HCT116 (cell line): ENCODE measurements around the gene GDAP1L1. TPM values are rescaled to one million over a fixed set of nuclear protein-coding genes. Genes with fewer than 3 reads are reported as not detected.

Experiments
- ATAC-seq: fragments of 200-7000 bp; cut with Tn5 transposase; 2 replicates; pipeline ENCODE4 v1.9.1; 2020; ENCODE audit warnings: mild to moderate bottlenecking, moderate library complexity
- BruUV-seq: library from RNA; stranded (reverse); fragments of 400-500 nt; replicated peaks from 2 replicates; lab custom pipeline; 2021; lab: Mats Ljungman, UMichigan
- CTCF ChIA-PET: fragments of 300-600 bp; sonication (Branson Sonifier 250); formaldehyde crosslinking; loops from one replicate; lab custom pipeline; 2021; ENCODE audit warnings: antibody characterized with exemption; lab: Charles Lee
- POLR2A ChIA-PET: fragments of 300-600, 350-600 bp; sonication (Branson Sonifier 250); formaldehyde crosslinking; loops from one replicate; lab custom pipeline; 2021; ENCODE audit warnings: antibody characterized with exemption; lab: Charles Lee
- RAD21 ChIA-PET, 2 experiments: fragments of 300-600 bp; sonication (Branson Sonifier 250); formaldehyde crosslinking; loops; one replicate each; lab custom pipeline; 2023; ENCODE audit warnings: low total read pairs in 2 of 2; ENCODE audit not compliant: uncharacterized antibody in 2 of 2, unreplicated experiment in 2 of 2, low non-redundant PET in 1 of 2; lab: Charles Lee
- DNase-seq: peaks from one replicate; pipeline ENCODE4 v3.0.0-alpha.2; 2010; ENCODE audit warnings: low read depth, low spot score
- H2AFZ ChIP-seq: fragments of 200-600 bp; shearing (Covaris generic), sonication (generic); 2 replicates; pipeline ENCODE4 v1.6.1; 2017; ENCODE audit warnings: low read depth, mixed run types, mixed read lengths, antibody characterized with exemption, low read length; ENCODE audit not compliant: poor library complexity, severe bottlenecking
- H3K27ac ChIP-seq: 2 replicates; pipeline ENCODE4 v1.5.1; 2012; ENCODE audit warnings: low read depth, low read length
- H3K27me3 ChIP-seq: fragments of 200-600 bp; sonication (generic); 2 replicates; pipeline ENCODE4 v1.6.1; 2016; ENCODE audit warnings: mixed run types, low read length, mixed read lengths; ENCODE audit not compliant: insufficient read depth
- H3K36me3 ChIP-seq, 2 experiments: fragments of 200-500 bp in 1 of 2; fragments of 200-600 bp in 1 of 2; sonication (Bioruptor generic) in 1 of 2; sonication (generic) in 1 of 2; 2 replicates each; pipeline versions ENCODE4 v1.5.1 to v1.6.1; 2014 to 2016; ENCODE audit warnings: low read length in 2 of 2, inconsistent platforms in 1 of 2, mixed read lengths in 1 of 2, mixed run types in 1 of 2; ENCODE audit not compliant: insufficient read depth in 2 of 2, control insufficient read depth in 1 of 2
- H3K4me1 ChIP-seq, 2 experiments: fragments of 200-600 bp in 1 of 2; sonication (generic) in 1 of 2; 2 replicates each; pipeline versions ENCODE4 v1.5.1 to v1.6.1; 2012 to 2017; ENCODE audit warnings: low read length in 2 of 2, inconsistent platforms in 1 of 2, mild to moderate bottlenecking in 1 of 2, mixed read lengths in 1 of 2, mixed run types in 1 of 2, moderate library complexity in 1 of 2; ENCODE audit not compliant: insufficient read depth in 2 of 2, control insufficient read depth in 1 of 2
- H3K4me2 ChIP-seq: fragments of 200-600 bp; sonication (generic); 2 replicates; pipeline ENCODE4 v1.6.1; 2017; ENCODE audit warnings: mixed run types, low read length, mixed read lengths
- H3K4me3 ChIP-seq, 2 experiments: fragments of 200-600 bp in 1 of 2; sonication (generic) in 1 of 2; replicated peaks in 1 of 2; 2 replicates each; pipeline ENCODE4 v1.5.1; 2011 to 2016; ENCODE audit warnings: low read length in 2 of 2, control low read depth in 1 of 2, low read depth in 1 of 2, mild to moderate bottlenecking in 1 of 2, mixed read lengths in 1 of 2, mixed run types in 1 of 2
- H3K79me2 ChIP-seq: fragments of 200-600 bp; sonication (generic); 2 replicates; pipeline ENCODE4 v1.6.1; 2017; ENCODE audit warnings: mild to moderate bottlenecking, mixed run types, low read length, moderate library complexity, mixed read lengths; ENCODE audit not compliant: insufficient read depth
- H3K9ac ChIP-seq: fragments of 200-600 bp; sonication (generic); 2 replicates; pipeline ENCODE4 v1.6.1; 2016; ENCODE audit warnings: low read length, mixed read lengths
- H3K9me2 ChIP-seq: fragments of 200-600 bp; sonication (generic), shearing (Covaris generic); 2 replicates; pipeline ENCODE4 v1.6.1; 2017; ENCODE audit warnings: mixed run types, mild to moderate bottlenecking, moderate library complexity; ENCODE audit not compliant: insufficient read depth
- H3K9me3 ChIP-seq, 2 experiments: fragments of 200-500 bp in 1 of 2; fragments of 200-600 bp in 1 of 2; sonication (Bioruptor generic) in 1 of 2; sonication (generic) in 1 of 2; 2 replicates each; pipeline ENCODE4 v1.6.1; 2014 to 2017; ENCODE audit warnings: low read length in 2 of 2, mixed read lengths in 2 of 2, inconsistent platforms in 1 of 2, low read depth in 1 of 2, mild to moderate bottlenecking in 1 of 2, mixed run types in 1 of 2, moderate library complexity in 1 of 2; ENCODE audit not compliant: control insufficient read depth in 1 of 2, insufficient read depth in 1 of 2
- H4K20me1 ChIP-seq: fragments of 200-600 bp; sonication (generic), shearing (Covaris generic); 2 replicates; pipeline ENCODE4 v1.6.1; 2017; ENCODE audit warnings: mixed run types, mild to moderate bottlenecking, moderate library complexity; ENCODE audit not compliant: insufficient read depth
- CBX3 ChIP-seq: IDR thresholded peaks from 2 replicates; pipeline ENCODE4 v1.6.1; 2012; ENCODE audit warnings: low read depth
- CEBPB ChIP-seq: IDR thresholded peaks from 2 replicates; pipeline ENCODE4 v1.6.1; 2012; ENCODE audit warnings: low read depth
- EGR1 ChIP-seq: IDR thresholded peaks from 2 replicates; pipeline ENCODE4 v1.6.1; 2012; ENCODE audit warnings: low read depth
- ELF1 ChIP-seq: IDR thresholded peaks from 2 replicates; pipeline ENCODE4 v1.6.1; 2012; ENCODE audit warnings: low read depth, borderline replicate concordance
- EZH2 ChIP-seq: fragments of 200-600 bp; sonication (generic); IDR thresholded peaks from 2 replicates; pipeline ENCODE4 v1.6.1; 2017; ENCODE audit warnings: antibody characterized with exemption, mixed run types
- POLR2A ChIP-seq: IDR thresholded peaks from 2 replicates; pipeline ENCODE4 v1.7.0; 2011; ENCODE audit warnings: borderline replicate concordance; ENCODE audit not compliant: insufficient read depth, insufficient read length; ENCODE audit errors: extremely low read depth
- RAD21 ChIP-seq: IDR thresholded peaks from 2 replicates; pipeline ENCODE4 v1.6.1; 2012; ENCODE audit warnings: low read depth, mild to moderate bottlenecking
- SIN3A ChIP-seq: IDR thresholded peaks from 2 replicates; pipeline ENCODE4 v1.6.1; 2012; ENCODE audit warnings: low read depth
- ZFX ChIP-seq: fragments of 450-650 bp; IDR thresholded peaks from 2 replicates; pipeline ENCODE4 v1.6.1; 2017
- intact Hi-C: fragments of 100-400 bp; cut with micrococcal nuclease; formaldehyde crosslinking; loops from 2 replicates; pipeline ENCODE4 v1.10.0; 2022
- total RNA-seq: library from RNA; stranded (reverse); gene quantifications from one replicate; pipeline ENCODE4 v1.2.1, GENCODE V29; 2021; ENCODE audit not compliant: unreplicated experiment
- TF ChIP-seq, protein P1 (sequence below), 3 experiments: fragments of 200-600 bp in 1 of 3; sonication (generic) in 1 of 3; IDR thresholded peaks in 2 of 3; conservative IDR thresholded peaks in 1 of 3; 2 replicates each; pipeline ENCODE4 v1.5.1; 2012 to 2017; ENCODE audit warnings: low read depth in 2 of 3, low read length in 2 of 3, antibody characterized with exemption in 1 of 3, borderline replicate concordance in 1 of 3, control low read depth in 1 of 3, mild to moderate bottlenecking in 1 of 3, mixed read lengths in 1 of 3, mixed run types in 1 of 3, moderate library complexity in 1 of 3; ENCODE audit not compliant: insufficient read depth in 1 of 3
- TF ChIP-seq, protein P2 (sequence below): IDR thresholded peaks from 2 replicates; pipeline ENCODE4 v1.6.1; 2012

Gene GDAP1L1
- total RNA-seq, 1 experiment from 2014 or later, result not detected

DNA sequence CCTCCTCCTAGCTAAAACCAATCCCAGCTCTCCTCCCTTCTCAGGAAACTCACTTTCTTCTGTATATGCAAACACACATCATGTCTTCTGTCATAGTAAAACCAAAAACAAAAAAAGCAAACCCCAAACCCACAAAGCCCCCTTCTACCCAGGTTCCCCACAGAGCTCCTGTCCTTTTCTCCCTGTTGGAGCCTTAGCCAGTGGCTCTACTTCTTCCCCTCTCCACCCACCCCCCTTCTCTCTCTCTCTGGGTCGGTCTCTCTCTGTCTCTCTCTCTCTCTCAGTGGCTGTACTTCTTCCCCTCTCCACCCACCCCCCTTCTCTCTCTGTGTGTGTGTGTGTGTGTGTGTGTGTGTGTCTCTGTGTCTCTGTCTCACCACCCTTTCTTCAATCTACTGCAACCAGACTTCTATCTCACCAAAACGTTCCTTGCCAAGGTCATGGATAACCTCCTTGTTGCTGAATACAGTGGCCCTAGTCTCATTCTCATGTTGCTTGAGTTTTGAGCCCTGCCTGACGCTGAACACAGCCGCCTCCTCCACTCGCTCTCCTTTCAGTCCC is 27.9 kb upstream of the GDAP1L1 start:
- H3K79me2 ChIP-seq, result no peaks in the 10 kb centered on the region
- RAD21 ChIA-PET, result no interaction called here
- ATAC-seq (no peak), DNase-seq (no peak)
- BruUV-seq, result no TSS peak
- no peaks in the 10 kb centered on the region for H3K9me3 ChIP-seq
- H3K27ac ChIP-seq, result no peak overlapping the region
- no peak overlapping the region for H2AFZ ChIP-seq
- H3K4me2 ChIP-seq, result no peak overlapping the region
- CTCF ChIA-PET, result interaction anchor here (0.9 to 6.9 kb wide), 8 partner anchors 10 to 464 kb away, joined by 3 to 114 read pairs (median 12); partner anchors contain the start of gene FITM2
- no peaks in the 10 kb centered on the region; a peak in 1 of 4 replicates for H3K4me1 ChIP-seq
- H3K36me3 ChIP-seq, result no peaks in the 10 kb centered on the region
- no peaks in the 10 kb centered on the region for H3K9me2 ChIP-seq
- no peaks in the 10 kb centered on the region for H4K20me1 ChIP-seq
- no peak overlapping the region for H3K9ac ChIP-seq
- TF ChIP-seq, protein P1, sequence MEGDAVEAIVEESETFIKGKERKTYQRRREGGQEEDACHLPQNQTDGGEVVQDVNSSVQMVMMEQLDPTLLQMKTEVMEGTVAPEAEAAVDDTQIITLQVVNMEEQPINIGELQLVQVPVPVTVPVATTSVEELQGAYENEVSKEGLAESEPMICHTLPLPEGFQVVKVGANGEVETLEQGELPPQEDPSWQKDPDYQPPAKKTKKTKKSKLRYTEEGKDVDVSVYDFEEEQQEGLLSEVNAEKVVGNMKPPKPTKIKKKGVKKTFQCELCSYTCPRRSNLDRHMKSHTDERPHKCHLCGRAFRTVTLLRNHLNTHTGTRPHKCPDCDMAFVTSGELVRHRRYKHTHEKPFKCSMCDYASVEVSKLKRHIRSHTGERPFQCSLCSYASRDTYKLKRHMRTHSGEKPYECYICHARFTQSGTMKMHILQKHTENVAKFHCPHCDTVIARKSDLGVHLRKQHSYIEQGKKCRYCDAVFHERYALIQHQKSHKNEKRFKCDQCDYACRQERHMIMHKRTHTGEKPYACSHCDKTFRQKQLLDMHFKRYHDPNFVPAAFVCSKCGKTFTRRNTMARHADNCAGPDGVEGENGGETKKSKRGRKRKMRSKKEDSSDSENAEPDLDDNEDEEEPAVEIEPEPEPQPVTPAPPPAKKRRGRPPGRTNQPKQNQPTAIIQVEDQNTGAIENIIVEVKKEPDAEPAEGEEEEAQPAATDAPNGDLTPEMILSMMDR (IDR thresholded peaks at IDR 0.05 in 2 of 3, conservative IDR thresholded peaks at IDR 0.05 in 1 of 3; ENCODE audit: borderline replicate concordance in 1 of 3, insufficient read depth in 1 of 3, low read depth in 2 of 3, low read length in 2 of 3), result no peak
- TF ChIP-seq, protein P2, sequence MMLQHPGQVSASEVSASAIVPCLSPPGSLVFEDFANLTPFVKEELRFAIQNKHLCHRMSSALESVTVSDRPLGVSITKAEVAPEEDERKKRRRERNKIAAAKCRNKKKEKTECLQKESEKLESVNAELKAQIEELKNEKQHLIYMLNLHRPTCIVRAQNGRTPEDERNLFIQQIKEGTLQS, result no peak
- TF ChIP-seq ELF1 (no peak), RAD21 (no peak), ZFX (no peak), POLR2A (no peak), EZH2 (no peak), CBX3 (no peak), EGR1 (no peak), SIN3A (no peak), CEBPB (no peak)
- no peak overlapping the region for H3K4me3 ChIP-seq
- POLR2A ChIA-PET, result interaction anchor here (0.7 kb wide), 2 partner anchors 169 to 837 kb away, joined by 3 read pairs; no protein-coding TSS in a partner anchor
- no peaks in the 10 kb centered on the region for H3K27me3 ChIP-seq
- intact Hi-C loops, result no loop called here
